Limb (tissue), 2 donors: ENCODE data around the gene COL6A3.
"Not testable (repeated sequence)": the region's sequence is repeated elsewhere in the genome, so short reads cannot be mapped to it uniquely, and the experiment has no call there.

ENCODE experiments used
- DNase-seq, 2 donors: peaks; one replicate each; pipeline ENCODE4 v3.0.0-alpha.2; 2016; ENCODE audit errors: extremely low spot score in 2 of 2

The COL6A3 gene

DNA sequence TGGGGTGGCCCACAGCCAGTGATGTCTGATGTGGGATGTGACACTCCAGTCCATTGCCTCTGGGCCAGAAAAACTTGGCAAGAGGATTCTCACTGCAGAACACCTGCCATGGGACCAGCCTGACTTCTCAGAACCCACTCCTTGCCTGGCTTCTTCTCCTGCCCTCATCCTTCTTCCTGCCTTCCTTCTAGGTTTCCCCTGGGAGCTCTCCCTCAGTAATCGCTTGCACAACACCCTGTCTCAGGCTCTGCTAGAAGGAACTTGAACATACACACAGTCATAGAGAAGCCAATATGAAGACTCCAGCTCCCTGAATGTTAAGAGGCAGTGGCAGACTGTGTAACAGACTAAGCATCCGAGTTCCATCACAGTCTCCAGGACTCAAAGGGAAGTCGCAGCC, 4.3 kb upstream of the COL6A3 start:
- no peak for DNase-seq

GRCh38 chr2:237412988-237413776, 782 bp downstream of the COL6A3 start:
- DNase-seq: no peak

GRCh38 chr2:237412646-237412987, 1.3 kb downstream of the COL6A3 start:
- no peak for DNase-seq

GRCh38 chr2:237411683-237412423, 2.1 kb downstream of the COL6A3 start:
- peak in 1 of 2 donors; percentile 59 for DNase-seq

DNA sequence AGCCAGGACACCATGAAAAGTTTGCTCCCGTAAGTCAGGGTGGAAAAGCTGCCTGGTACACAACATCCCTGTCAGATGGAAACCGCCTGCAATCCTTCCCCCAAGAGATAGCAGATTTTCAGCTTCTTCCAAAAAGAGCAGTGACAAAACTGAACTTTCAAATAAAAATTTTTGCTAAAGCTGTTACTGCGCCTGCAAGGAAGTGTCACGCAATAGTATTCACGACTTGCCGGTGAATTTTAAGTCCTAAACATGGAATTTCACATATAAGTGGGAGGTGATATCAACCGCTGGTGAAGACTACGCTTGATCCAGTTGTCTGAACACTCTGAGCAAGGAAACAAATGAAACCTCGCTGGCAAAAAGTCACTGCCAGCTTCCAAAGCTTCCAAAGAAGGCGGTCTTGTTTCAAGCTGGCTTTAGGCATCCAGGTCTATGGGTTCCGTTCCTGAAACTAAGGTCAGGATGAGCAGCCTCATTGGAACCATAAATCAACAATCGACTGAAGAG, 2.8 kb downstream of the COL6A3 start:
- no peak for DNase-seq

- DNase-seq: not testable (repeated sequence)
These were observed 4.7 kb downstream of the COL6A3 start for GRCh38 chr2:237409263-237409662.

GRCh38 chr2:237408335-237409000, 5.5 kb downstream of the COL6A3 start:
- peak; percentile 61 to 63 for DNase-seq

DNA sequence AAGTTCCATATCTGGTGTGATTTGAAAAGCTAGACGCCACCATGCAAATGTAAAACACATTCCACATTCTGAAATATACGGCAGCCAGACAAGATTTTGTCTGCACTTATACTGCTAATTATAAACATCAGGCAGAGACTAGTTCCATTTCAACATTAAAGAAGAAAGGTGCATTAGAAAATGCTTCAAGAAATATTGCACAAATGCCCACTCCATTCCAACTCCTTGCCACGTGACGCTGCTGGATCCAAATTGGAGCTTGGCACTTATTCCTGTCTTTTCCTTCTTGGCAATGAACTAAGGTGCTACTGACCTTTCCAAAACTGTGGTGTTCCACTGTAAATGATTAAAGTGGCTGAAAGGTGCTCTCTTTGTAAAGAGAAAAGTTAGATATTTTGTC, 6.3 kb downstream of the COL6A3 start:
- no peak for DNase-seq

DNA sequence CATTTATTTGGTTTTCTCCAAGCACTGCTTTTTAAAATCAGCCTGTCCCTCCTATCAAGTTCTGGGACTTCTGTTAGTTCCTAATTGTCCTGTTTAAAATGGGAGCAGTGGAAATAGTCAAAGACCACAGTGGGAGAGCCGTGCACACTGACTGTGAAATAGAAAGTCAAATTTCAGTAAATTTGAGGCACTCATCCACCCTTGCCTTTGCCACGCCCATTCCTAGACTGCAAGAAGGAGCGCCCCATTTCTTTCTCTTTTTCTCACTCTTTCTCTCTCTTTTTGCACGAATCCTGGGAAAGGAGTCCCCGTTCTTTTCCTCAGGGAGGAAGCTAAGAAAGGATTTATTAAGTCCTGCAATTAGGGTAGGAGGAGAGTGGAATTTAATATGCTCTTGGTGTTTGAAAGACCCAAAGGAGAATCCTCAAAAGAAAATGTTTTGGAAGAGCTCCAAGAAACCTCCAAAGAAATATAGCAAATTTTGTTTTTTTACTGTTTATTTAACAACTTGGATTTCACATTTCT, 7.5 kb downstream of the COL6A3 start:
- DNase-seq: no peak

DNA sequence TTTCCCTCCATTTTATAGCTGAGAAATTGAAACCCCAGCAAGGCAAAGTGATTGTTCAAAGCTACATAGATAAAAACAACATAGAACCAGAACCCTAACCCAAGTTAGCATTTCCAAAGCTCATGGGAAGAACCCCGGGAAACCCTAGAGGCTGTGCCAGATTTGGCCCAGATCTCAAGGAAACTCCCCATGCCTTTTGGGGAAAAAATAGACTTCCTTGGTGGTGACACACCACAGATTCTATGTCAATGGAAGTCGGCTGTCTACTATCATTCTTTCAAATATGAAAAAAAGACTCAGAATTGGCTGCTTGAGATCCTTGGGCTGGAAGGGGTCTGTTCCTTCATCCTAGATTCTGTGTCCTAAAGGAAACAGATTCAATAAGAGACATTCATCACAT, 8.4 kb downstream of the COL6A3 start:
- no peak for DNase-seq

DNA sequence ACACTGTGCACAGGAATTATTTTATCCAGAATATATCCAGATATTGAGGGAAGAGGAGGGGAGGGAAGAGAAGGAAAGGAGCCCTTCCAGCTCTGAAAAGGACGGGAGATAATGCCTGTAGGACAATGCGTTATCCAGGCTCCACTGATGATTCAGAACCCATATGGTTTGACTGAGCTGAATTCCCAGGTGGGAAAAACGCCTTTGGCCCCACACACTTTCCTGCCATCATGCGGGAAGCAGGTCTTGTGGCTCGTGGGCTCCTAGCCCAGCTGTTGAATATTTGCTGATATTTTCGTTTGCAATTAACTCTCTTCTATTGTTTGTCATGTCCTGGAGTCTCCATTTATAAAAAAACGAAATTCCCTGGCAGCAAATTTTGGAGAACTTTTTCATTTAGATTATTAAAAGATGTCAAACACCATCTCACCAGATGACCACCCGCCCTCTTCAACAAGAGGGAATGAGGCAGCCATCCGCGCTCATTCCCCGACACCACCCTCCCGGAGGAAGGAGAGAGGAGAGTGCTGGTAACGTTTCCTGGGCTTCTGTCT, 8.9 kb downstream of the COL6A3 start:
- no peak for DNase-seq

- DNase-seq: no peak
These were observed 9.6 kb downstream of the COL6A3 start for GRCh38 chr2:237404413-237404812.

DNA sequence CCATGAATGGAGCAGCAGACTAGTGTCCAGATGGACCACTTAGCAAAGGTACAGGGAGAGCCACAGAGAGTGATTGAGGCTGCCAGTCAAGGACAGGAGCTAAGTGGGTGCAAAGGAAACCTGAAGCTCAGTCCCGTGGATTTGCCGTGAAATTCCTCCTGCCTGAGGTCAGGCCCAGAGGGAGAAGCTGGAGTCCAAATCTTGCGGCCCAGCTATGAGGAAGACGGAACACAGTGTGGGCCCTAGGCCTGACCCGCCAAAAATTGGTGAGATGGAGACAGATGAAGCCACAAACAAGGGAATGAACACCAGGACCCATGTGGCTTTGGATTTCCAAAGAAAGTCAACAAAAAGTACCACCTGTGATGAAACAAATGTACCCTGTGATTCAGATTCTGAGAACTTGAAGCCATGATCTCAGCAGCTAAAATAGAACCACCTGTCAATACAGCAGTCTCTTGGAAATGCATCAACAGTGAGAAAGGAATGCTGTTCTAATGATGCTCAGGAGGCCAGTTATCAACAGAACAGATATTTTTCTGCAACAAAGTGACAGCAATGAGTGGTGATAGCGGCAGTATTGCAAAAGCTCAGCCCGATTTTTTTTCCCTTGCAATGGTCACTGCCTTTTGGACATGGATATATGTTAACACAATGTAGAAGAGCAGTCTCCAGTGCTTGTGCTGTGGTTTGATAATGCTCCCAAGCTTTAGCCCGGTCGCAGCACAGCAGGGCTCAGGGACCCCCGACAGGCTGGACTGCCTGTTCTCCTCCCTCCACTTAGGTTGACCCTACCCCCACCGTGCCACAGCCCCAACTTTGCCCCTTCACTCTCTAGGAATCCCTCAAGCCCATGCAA, 10.7 kb downstream of the COL6A3 start:
- DNase-seq: no peak

GRCh38 chr2:237400199-237400598, 13.8 kb downstream of the COL6A3 start:
- no peak for DNase-seq

GRCh38 chr2:237397072-237397471, 16.9 kb downstream of the COL6A3 start:
- no peak for DNase-seq

DNA sequence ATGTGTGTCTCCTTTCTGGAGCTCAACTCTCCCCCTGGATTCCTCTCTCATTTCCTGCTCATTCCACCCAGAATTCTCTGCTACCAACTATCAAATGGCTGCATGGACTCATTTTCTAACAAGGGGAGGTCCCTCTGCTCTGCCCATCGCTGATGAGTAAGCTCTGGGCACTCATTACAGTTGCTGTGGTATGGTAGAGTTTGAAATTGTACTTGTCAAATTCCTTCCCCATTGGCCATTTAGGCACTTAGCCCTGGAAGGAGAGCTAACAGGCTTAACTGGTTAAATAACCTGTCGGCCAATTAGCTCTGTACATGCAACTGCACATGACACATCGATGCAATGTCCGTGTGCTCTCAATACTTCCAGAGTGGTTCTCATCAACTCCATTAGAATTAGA, 20.4 kb downstream of the COL6A3 start:
- no peak for DNase-seq

GRCh38 chr2:237392186-237392585, 21.8 kb downstream of the COL6A3 start:
- no peak for DNase-seq

DNA sequence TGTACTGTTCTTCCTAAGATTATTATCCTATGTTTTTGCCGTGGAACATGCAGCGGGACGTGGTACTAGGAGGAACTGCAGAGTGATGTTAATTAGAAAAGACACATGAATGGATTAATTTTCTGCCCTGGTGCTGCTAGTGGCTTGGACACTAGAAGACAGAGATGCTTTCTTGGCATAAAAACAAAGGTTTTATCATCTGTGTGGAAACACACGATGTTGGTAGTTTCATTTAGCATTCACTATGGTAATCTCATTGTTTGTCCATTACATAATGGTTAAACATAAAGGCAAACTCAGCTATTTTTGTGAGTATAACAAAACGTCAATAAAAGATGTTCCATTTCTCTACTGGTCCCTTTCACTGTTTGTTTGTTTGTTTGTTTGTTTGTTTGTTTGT, 22.8 kb downstream of the COL6A3 start:
- DNase-seq: no peak

DNA sequence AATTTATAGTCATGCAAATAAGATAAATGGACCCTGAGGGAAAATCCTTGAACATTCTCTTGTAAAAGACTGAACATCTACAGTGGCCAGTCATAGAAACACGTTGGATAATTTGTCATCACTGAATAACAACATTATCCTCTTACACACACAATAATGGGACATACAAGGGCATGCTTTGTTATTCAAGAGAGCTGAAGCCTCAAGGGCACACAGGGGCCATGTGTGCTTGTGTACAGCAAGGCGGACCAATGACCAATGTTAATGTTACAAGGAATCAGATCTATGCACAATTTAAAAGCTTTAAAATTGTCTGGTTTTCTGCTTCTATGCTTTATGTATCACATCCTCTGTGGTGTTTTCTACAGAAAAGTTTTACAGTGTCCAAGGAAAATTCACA, 23.7 kb downstream of the COL6A3 start:
- DNase-seq: no peak

- no peak for DNase-seq
These were observed 24.1 kb downstream of the COL6A3 start for GRCh38 chr2:237389831-237390230.

DNA sequence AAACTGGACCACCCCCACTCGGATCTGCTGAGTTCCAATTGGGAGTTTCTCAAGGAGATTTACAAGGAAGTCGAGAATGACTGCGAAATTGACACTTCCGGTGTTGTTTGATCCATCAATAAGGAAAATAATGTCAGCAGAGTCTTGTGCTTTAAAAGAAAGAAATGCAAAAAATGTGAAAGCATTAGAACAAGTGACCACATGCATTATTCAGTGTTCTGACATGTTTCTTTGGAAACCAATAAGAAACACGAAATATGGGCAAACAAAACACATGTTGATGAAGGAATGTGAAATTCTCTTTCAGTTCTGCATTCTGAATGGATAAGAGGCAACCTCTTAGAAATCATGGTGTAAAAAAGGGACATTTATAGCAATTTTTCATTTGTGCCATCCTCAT, 25.9 kb downstream of the COL6A3 start:
- DNase-seq: no peak
